HG03108 (cell line): ENCODE data around the gene EMILIN2.

Source experiments
- ATAC-seq: cut with Tn5 transposase; IDR thresholded peaks from one replicate; pipeline ENCODE4 v1.9.1; 2021; ENCODE audit warnings: moderate library complexity; ENCODE audit not compliant: unreplicated experiment

Gene EMILIN2

GRCh38 chr18:2872095-2872494 lies 25.3 kb downstream of the EMILIN2 start:
- no peak for ATAC-seq

GRCh38 chr18:2874765-2875164 lies 28.0 kb downstream of the EMILIN2 start:
- ATAC-seq = no peak

- ATAC-seq = no peak
Measured at GRCh38 chr18:2878656-2879330, 32.0 kb downstream of the EMILIN2 start.

- no peak for ATAC-seq
Measured at GRCh38 chr18:2879889-2880288, 33.1 kb downstream of the EMILIN2 start.

GRCh38 chr18:2880473-2880872 lies 33.7 kb downstream of the EMILIN2 start:
- no peak for ATAC-seq

GRCh38 chr18:2881088-2881839 lies 34.5 kb downstream of the EMILIN2 start:
- no peak for ATAC-seq

GRCh38 chr18:2881840-2882195 lies 35.0 kb downstream of the EMILIN2 start:
- no peak for ATAC-seq

- ATAC-seq = no peak
Measured at GRCh38 chr18:2882201-2882600, 35.4 kb downstream of the EMILIN2 start.

- ATAC-seq = peak; percentile 83
Measured at GRCh38 chr18:2883076-2883735, 36.4 kb downstream of the EMILIN2 start.

- ATAC-seq = no peak
Measured at GRCh38 chr18:2884706-2885285, 38.0 kb downstream of the EMILIN2 start.

- ATAC-seq = no peak
Measured at GRCh38 chr18:2887470-2887869, 40.7 kb downstream of the EMILIN2 start.

- no peak for ATAC-seq
Measured at GRCh38 chr18:2889761-2890192, 43.0 kb downstream of the EMILIN2 start.

- ATAC-seq = no peak
Measured at GRCh38 chr18:2890606-2891005, 43.8 kb downstream of the EMILIN2 start.

GRCh38 chr18:2891526-2892431 lies 45.0 kb downstream of the EMILIN2 start:
- no peak for ATAC-seq

GRCh38 chr18:2893056-2893455 lies 46.2 kb downstream of the EMILIN2 start:
- no peak for ATAC-seq

- no peak for ATAC-seq
Measured at GRCh38 chr18:2893676-2894075, 46.9 kb downstream of the EMILIN2 start.

GRCh38 chr18:2894131-2894840 lies 47.5 kb downstream of the EMILIN2 start:
- ATAC-seq = no peak

- ATAC-seq = no peak
Measured at GRCh38 chr18:2894841-2895370, 48.1 kb downstream of the EMILIN2 start.

GRCh38 chr18:2895391-2895790 lies 48.6 kb downstream of the EMILIN2 start:
- ATAC-seq = no peak

- ATAC-seq = no peak
Measured at GRCh38 chr18:2896990-2897389, 50.2 kb downstream of the EMILIN2 start.
